GM10248 (cell line): ENCODE measurements around the gene ATP1A1.

Experiments
- CTCF ChIA-PET: fragments of 300-600 bp; sonication (Branson Sonifier 250); formaldehyde crosslinking; extraction: SDS; loops from one replicate; lab custom pipeline; 2021; ENCODE audit warnings: antibody characterized with exemption; lab: Yijun Ruan, JAX
- POLR2A ChIA-PET: fragments of 350-650 bp; sonication (Branson Sonifier 250); formaldehyde crosslinking; extraction: SDS; loops from one replicate; lab custom pipeline; 2020; ENCODE audit warnings: antibody characterized with exemption; lab: Yijun Ruan, JAX
- DNase-seq: peaks from one replicate; pipeline ENCODE4 v3.0.0; 2012; ENCODE audit errors: extremely low spot score
- CTCF ChIP-seq: IDR thresholded peaks from 2 replicates; pipeline ENCODE4 v1.5.1; 2012; ENCODE audit warnings: mild to moderate bottlenecking, low read depth; ENCODE audit errors: extremely low read depth, missing control alignments, control extremely low read depth

Gene ATP1A1

GRCh38 chr1:116370181-116370580 lies 2.9 kb upstream of the ATP1A1 start:
- no peak for DNase-seq
- CTCF ChIA-PET: interaction anchor here (1.1 to 3.4 kb wide), 5 partner anchors 10 to 115 kb away, joined by 3 to 13 read pairs (median 5); no protein-coding TSS in a partner anchor
- POLR2A ChIA-PET: interaction anchor here (0.6 kb wide), 1 partner anchor 144 kb away, joined by 3 read pairs; no protein-coding TSS in a partner anchor
- no peak for TF ChIP-seq CTCF

DNA sequence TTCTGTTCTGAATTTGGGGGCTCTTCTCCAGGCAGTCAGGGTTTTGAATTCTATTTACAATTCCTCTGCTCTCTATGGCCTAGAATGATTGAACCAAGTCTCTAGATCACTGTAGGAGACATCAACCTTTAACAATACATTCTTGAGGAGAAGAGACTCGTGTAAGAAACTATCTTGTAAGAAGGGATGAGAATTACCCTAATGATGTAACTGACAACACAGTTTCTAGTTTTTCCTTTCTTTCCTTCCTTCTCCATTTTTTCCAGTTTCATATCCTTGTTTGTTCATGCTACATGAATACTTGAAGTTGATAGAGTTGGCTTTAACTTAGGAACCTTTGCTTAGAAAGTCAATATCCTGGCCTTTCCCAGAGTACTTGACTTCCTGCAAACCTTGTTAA lies 1.3 kb upstream of the ATP1A1 start:
- ChIA-PET CTCF (interaction anchor here (1.2 to 3.4 kb wide), 7 partner anchors 9 to 233 kb away, joined by 3 to 13 read pairs (median 5); no protein-coding TSS in a partner anchor), POLR2A (no interaction called here)
- no peak for DNase-seq
- TF ChIP-seq CTCF: no peak

- ChIA-PET CTCF (interaction anchor here (1.2 to 3.4 kb wide), 6 partner anchors 8 to 233 kb away, joined by 3 to 13 read pairs (median 4); no protein-coding TSS in a partner anchor), POLR2A (no interaction called here)
- no peak for DNase-seq
- TF ChIP-seq CTCF: no peak
These were observed 853 bp upstream of the ATP1A1 start for GRCh38 chr1:116372191-116372590.

GRCh38 chr1:116373431-116374352 lies 648 bp downstream of the ATP1A1 start:
- ChIA-PET POLR2A (interaction anchor here (0.8 kb wide), 2 partner anchors 9 to 227 kb away, joined by 3 read pairs; no protein-coding TSS in a partner anchor), CTCF (interaction anchor here (1.4 to 3.4 kb wide), 3 partner anchors 44 to 112 kb away, joined by 3 to 19 read pairs (median 13); no protein-coding TSS in a partner anchor)
- TF ChIP-seq CTCF: no peak
- peak; percentile 39 for DNase-seq

- DNase-seq: no peak
- POLR2A ChIA-PET: interaction anchor here (1.4 kb wide), 1 partner anchor 111 kb away, joined by 3 read pairs; no protein-coding TSS in a partner anchor
- TF ChIP-seq CTCF: no peak
- CTCF ChIA-PET: interaction anchor here (1.4 to 3.2 kb wide), 3 partner anchors 44 to 125 kb away, joined by 3 to 19 read pairs (median 7); no protein-coding TSS in a partner anchor
These were observed 1.5 kb downstream of the ATP1A1 start for GRCh38 chr1:116374353-116375147.
